GM19238 (cell line): ENCODE data around the gene FABP2.
"Not testable (repeated sequence)": the region's sequence is repeated elsewhere in the genome, so short reads cannot be mapped to it uniquely, and the experiment has no call there.

Experiments used
- DNase-seq: peaks from one replicate; pipeline ENCODE4 v3.0.0; 2011; ENCODE audit warnings: low spot score; ENCODE audit not compliant: insufficient read length

Gene FABP2

GRCh38 chr4:119321921-119322687 lies at the start of gene FABP2:
Gene FABP2 (minus strand): TSS chr4:119322138. CDS start chr4:119322102, 36 bp downstream.
- no peak for DNase-seq

GRCh38 chr4:119370951-119371683 lies 49.2 kb upstream of the FABP2 start:
- not testable (repeated sequence) for DNase-seq

DNA sequence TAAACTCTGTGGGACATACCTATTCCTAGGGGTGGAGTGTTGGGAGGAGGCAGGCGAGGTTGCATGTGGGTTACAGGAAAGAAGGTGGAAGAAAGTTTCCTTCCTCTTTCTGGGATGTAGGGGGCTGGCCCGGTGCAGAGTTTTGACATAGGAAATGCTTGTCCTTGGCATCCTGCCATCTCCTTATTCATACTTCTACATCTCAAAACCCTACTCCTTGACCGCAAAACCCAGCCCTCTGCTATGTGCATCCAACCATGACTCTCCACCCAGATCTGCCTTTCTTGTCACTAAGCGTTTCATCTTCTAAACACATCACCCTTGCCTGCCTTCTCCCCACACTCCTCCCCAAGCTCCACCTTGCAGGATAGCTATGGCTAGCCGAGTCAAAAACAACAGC lies 48.5 kb upstream of the FABP2 start:
- DNase-seq = not testable (repeated sequence)

DNA sequence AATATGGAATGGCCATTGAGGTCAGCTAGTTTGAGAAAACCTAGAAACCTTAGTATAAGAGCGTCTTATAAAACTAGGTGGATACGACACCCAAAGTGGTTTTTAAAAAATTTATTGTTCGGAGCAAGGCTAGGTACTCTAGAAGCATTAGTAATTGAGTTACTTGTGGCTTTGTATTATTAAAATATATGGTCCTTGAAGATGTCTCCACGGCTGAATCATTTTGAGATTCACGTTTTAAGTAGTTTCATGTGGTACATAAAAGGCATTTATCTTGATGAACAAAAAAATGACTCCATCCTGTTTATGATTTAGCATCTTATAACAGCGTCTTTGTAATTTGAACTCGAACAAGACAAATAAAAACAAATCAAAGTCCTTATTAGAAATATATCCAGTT lies 44.9 kb upstream of the FABP2 start:
- not testable (repeated sequence) for DNase-seq

- DNase-seq = not testable (repeated sequence)
Measured at GRCh38 chr4:119364203-119364602, 42.3 kb upstream of the FABP2 start.

DNA sequence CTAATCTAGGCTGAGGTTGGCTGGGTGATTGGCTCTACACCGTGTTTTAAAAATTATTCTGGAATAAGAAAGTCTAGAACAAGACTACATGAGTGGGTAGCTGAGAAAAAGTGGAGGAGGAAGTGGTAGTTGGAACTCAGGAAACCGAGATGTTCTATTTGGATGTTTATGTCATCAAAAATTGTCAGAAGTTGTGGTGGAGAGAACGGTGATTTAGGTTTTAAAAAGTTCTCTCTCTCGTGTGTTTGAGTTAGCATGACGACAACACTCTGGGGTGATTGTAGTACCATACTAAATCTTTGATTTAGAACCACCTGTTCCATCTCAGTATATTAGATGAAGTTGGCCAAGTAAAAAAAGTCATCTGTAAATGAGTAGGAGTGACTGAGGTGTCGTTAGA lies 41.4 kb upstream of the FABP2 start:
- DNase-seq = not testable (repeated sequence)

- not testable (repeated sequence) for DNase-seq
Measured at GRCh38 chr4:119362413-119362812, 40.5 kb upstream of the FABP2 start.

- DNase-seq = not testable (repeated sequence)
Measured at GRCh38 chr4:119359873-119360272, 37.9 kb upstream of the FABP2 start.

- DNase-seq = not testable (repeated sequence)
Measured at GRCh38 chr4:119356796-119357195, 34.9 kb upstream of the FABP2 start.

- not testable (repeated sequence) for DNase-seq
Measured at GRCh38 chr4:119356041-119356440, 34.1 kb upstream of the FABP2 start.

DNA sequence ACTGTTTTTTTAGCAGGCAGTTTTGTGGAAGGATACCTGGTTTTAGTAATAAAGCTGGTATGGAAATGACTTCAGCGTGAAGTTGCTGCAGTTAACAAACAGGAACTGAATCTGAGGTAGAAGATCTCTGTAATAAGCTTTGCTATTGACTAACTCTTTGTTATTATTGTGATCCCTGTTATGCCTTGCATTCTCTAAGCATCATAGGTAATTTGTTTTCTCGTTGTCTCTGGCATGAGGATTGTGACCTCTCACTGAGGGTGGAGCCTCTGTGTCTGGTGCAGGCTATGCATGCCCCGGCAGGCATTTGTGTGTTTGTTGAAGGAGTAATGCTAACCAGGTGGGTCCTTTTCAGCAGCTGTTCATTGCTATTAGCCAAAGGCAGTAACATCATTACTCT lies 31.4 kb upstream of the FABP2 start:
- DNase-seq = not testable (repeated sequence)

- DNase-seq = not testable (repeated sequence)
Measured at GRCh38 chr4:119348169-119348568, 26.2 kb upstream of the FABP2 start.

GRCh38 chr4:119343293-119343692 lies 21.4 kb upstream of the FABP2 start:
- not testable (repeated sequence) for DNase-seq

GRCh38 chr4:119339895-119340294 lies 18.0 kb upstream of the FABP2 start:
- DNase-seq = not testable (repeated sequence)

DNA sequence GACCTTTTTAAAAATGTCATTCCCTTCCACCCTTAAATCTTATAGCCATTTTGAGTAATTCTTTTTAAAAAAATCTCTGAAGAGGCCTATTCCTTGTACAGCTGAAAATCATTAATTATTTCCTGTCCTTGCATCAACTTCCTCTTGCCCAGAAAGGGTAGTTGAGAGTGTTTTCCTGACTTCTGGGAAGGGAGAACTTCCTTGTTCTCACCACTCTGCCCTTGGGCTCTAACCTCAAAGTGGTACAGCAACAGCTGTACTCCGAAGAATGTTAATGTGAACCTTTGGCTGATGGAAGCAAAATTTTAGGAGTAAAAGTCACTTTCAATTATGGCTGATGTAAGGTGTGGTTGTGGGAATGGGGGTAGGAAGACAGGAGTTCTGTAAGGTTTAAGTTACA lies 15.1 kb upstream of the FABP2 start:
- no peak for DNase-seq

DNA sequence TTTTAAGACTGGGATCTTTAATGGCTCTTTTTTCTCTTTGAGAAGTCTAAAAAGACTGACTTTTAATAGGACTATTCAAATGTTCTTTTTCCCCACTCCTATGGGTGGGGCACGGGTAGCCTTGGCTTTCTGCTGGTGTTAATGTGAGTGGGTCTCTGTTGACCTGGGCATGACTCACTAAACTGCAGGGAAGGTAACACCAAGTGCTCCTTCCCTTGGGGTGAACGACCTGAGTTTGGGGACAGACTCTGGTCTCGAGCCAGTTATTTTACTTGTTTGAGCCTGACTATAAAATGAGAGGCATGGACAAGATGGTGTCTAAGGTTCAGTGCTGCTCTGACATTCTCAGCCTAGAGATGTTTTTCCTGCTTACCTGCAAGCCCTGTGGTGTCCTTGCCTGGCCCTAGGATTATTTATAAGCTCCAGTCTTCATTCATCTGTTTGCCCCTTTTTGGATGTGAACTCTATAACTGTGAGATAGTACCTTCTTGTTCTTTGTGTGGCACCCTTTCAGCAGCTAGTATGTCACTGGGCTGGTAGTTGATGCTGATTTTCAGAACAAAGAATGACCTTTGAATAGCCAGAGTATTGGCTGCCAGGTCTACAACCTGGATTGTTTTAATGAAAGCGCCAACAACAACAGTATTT lies 14.5 kb upstream of the FABP2 start:
- DNase-seq = not testable (repeated sequence)

DNA sequence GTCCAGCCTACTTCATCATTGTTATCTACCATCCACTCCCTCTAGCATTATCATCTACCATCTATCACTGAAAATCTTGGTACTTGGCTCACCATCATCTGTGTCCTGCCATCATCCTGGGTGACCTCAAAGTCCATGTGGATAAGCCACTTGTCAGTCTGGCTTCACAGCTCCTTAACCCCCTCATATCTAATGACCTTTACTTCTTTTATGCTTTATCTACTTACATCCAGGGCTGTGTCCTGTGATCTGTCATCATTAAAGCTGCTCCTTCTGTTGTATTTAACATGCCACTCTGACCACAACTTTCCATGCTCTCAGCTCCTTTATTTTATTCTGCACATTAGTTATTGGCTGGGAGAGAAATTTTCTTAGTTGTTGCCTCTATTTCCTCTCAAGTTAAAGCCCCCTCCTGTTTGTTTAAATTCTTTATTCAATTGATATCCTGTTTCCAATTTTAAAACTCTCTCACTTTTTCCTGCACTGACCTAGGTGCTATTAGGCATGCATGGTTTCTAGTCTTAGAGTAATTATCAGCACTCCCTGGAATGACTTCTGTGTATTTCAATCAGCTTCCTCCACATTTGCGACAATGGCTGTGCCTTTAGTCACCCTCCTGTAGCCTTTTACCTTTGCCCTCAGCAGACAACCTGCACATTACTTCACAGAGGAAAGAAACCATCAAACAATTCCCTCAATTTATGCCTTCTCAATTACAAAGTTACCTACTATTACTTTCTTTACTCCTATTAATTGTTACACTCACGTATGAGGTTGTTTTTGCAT lies 8.1 kb upstream of the FABP2 start:
- no peak for DNase-seq

- no peak for DNase-seq
Measured at GRCh38 chr4:119328695-119329094, 6.8 kb upstream of the FABP2 start.

DNA sequence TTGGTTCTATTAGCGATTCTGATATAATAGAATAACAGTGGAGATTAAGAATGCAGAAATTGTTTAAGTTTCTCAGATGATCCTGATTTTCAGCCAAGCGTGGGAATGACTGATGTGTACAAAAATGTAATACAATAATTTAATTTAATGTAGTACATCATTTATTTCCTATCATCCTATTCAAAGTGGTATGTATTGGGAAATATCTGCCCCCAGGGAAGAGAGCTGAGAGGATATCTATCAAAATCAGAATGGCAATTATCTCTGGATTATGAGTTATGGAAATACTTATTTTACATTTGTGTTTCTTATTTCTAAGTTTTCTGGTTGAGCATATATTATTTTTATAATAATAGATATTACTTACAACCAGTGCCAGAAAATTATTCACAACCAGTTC lies 3.9 kb downstream of the FABP2 start:
- no peak for DNase-seq

DNA sequence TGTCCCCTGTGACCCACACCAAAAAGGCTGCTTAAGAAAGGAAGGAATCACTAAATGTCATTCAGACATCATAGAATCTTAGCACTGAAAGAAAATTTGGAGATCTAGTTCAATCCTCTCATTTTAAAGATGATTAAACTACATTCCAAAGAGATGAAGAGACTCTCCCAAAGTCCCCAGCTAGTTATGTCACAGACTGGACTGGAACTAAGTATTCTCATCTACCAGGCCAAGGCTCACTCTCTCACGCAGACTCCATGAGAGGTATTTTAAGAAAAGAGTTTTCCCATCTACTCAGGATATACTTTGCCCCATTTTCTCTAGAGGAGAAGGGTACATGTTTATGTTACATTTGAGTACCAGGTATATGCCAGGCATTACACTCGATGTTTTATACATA lies 6.9 kb downstream of the FABP2 start:
- no peak for DNase-seq

DNA sequence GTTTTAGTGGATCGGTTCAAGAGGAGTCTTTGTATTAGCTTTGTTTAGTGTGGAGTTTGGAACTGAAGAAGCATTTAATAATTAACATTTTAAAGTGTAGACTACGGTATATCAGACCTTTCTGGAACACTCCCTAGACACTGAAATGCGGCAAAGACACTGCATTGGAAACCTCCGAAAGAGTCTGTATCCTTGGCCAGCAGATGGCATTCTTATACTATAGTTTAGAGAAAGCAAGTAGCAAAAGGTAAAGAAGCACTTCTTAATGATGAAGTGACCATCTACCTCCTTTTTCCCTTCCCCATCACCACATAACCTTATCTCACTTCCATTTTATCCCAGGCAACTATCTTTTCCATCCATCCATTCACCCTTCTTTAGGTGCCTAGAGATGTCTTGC lies 7.6 kb downstream of the FABP2 start:
- DNase-seq = no peak
